Measurements from ENCODE around the gene RASL11B. TPM values are rescaled to one million over a fixed set of nuclear protein-coding genes. Genes with fewer than 3 reads are reported as not detected.

RASL11B gene
- polyA plus RNA-seq, 1 donor (not counting 4 experiments of a cell fraction or from before 2014, with no cell fraction given): 1.4 TPM

GRCh38 chr4:52836120-52836519 lies 26.0 kb upstream of the RASL11B start:
- DNase-seq (ENCODE audit: low read depth, low spot score) (no peak), FAIRE-seq (no peak)
- Histone ChIP-seq H3K4me2 (ENCODE audit: control insufficient read depth, extremely low read depth, insufficient read depth, low read depth, low read length) (no peak overlapping the region), H4K20me1 (ENCODE audit: control insufficient read depth, extremely low read depth, insufficient read depth, low read length) (no peaks in the 10 kb centered on the region), H3K9ac (ENCODE audit: control insufficient read depth, extremely low read depth, insufficient read depth, low read length) (no peak overlapping the region), H3K27me3 (ENCODE audit: control insufficient read depth, extremely low read depth, insufficient read depth, low read length) (no peaks in the 10 kb centered on the region), H3K79me2 (ENCODE audit: control insufficient read depth, insufficient read depth, low read length) (no peaks in the 10 kb centered on the region), H3K9me3 (ENCODE audit: control insufficient read depth, low read depth, low read length) (no peaks in the 10 kb centered on the region), H2AFZ (ENCODE audit: control insufficient read depth, low read length) (no peak overlapping the region), H3K27ac (ENCODE audit: control insufficient read depth, insufficient read depth, low read length) (no peak overlapping the region), H3K4me3 (ENCODE audit: control insufficient read depth in 2 of 3, extremely low read depth in 1 of 3, insufficient read depth in 2 of 3, low read depth in 1 of 3, low read length in 3 of 3) (no peak overlapping the region), H3K4me1 (ENCODE audit: control insufficient read depth, extremely low read depth, insufficient read depth, low read length) (peaks cover 58% of the 10 kb centered on the region), H3K9me1 (ENCODE audit: control insufficient read depth, extremely low read depth, insufficient read depth, low read length) (no peaks in the 10 kb centered on the region), H3K36me3 (ENCODE audit: control insufficient read depth in 2 of 2, extremely low read depth in 1 of 2, insufficient read depth in 2 of 2, low read length in 2 of 2) (no peaks in the 10 kb centered on the region)
- dilution Hi-C loops (cut with MboI; ENCODE audit: extremely low pct_ligation_motif_present, low sequenced_read_pairs): no loop called here
- TF ChIP-seq CTCF (optimal IDR thresholded peaks at IDR 0.05 in 1 of 3, IDR thresholded peaks at IDR 0.05 in 1 of 3, conservative IDR thresholded peaks at IDR 0.05 in 1 of 3; ENCODE audit: extremely low read depth in 1 of 3, insufficient read depth in 2 of 3, low read length in 3 of 3): no peak
- TF ChIP-seq EZH2 (IDR thresholded peaks at IDR 0.05; ENCODE audit: low read length): no peak

GRCh38 chr4:52836678-52837077 lies 25.4 kb upstream of the RASL11B start:
- FAIRE-seq: peak; percentile 86
- H3K4me1 ChIP-seq (ENCODE audit: control insufficient read depth, extremely low read depth, insufficient read depth, low read length): peaks cover 60% of the 10 kb centered on the region

More at GRCh38 chr4:52836678-52837077, 25.4 kb upstream of the RASL11B start:
- Histone ChIP-seq H3K4me3 (ENCODE audit: control insufficient read depth in 2 of 3, extremely low read depth in 1 of 3, insufficient read depth in 2 of 3, low read depth in 1 of 3, low read length in 3 of 3) (no peak overlapping the region), H3K27me3 (ENCODE audit: control insufficient read depth, extremely low read depth, insufficient read depth, low read length) (no peaks in the 10 kb centered on the region), H3K9me1 (ENCODE audit: control insufficient read depth, extremely low read depth, insufficient read depth, low read length) (no peaks in the 10 kb centered on the region), H3K27ac (ENCODE audit: control insufficient read depth, insufficient read depth, low read length) (peak overlapping the region; percentile 99), H3K36me3 (ENCODE audit: control insufficient read depth in 2 of 2, extremely low read depth in 1 of 2, insufficient read depth in 2 of 2, low read length in 2 of 2) (no peaks in the 10 kb centered on the region), H3K4me2 (ENCODE audit: control insufficient read depth, extremely low read depth, insufficient read depth, low read depth, low read length) (no peak overlapping the region), H4K20me1 (ENCODE audit: control insufficient read depth, extremely low read depth, insufficient read depth, low read length) (no peaks in the 10 kb centered on the region), H3K79me2 (ENCODE audit: control insufficient read depth, insufficient read depth, low read length) (no peaks in the 10 kb centered on the region), H3K9ac (ENCODE audit: control insufficient read depth, extremely low read depth, insufficient read depth, low read length) (no peak overlapping the region), H2AFZ (ENCODE audit: control insufficient read depth, low read length) (no peak overlapping the region), H3K9me3 (ENCODE audit: control insufficient read depth, low read depth, low read length) (no peaks in the 10 kb centered on the region)
- dilution Hi-C loops (cut with MboI; ENCODE audit: extremely low pct_ligation_motif_present, low sequenced_read_pairs): no loop called here
- TF ChIP-seq CTCF (optimal IDR thresholded peaks at IDR 0.05 in 1 of 3, IDR thresholded peaks at IDR 0.05 in 1 of 3, conservative IDR thresholded peaks at IDR 0.05 in 1 of 3; ENCODE audit: extremely low read depth in 1 of 3, insufficient read depth in 2 of 3, low read length in 3 of 3) (no peak), EZH2 (IDR thresholded peaks at IDR 0.05; ENCODE audit: low read length) (no peak)
- no peak for DNase-seq (ENCODE audit: low read depth, low spot score)

Data from keratinocyte (primary cell).